ENCODE measurements around the gene DAAM1.

The DAAM1 gene

GRCh38 chr14:59256331-59256730, 67.9 kb downstream of the DAAM1 start:
- H3K4me3 ChIP-seq (ENCODE audit: low read depth, low read length) = no peak overlapping the region
- no peak for DNase-seq (ENCODE audit: low read depth)
- TF ChIP-seq CTCF (conservative IDR thresholded peaks at IDR 0.05; ENCODE audit: low read depth, low read length) = no peak

GRCh38 chr14:59261334-59261733, 72.9 kb downstream of the DAAM1 start:
- no peak for DNase-seq (ENCODE audit: low read depth)
- H3K4me3 ChIP-seq (ENCODE audit: low read depth, low read length) = no peak overlapping the region
- no peak for TF ChIP-seq CTCF (conservative IDR thresholded peaks at IDR 0.05; ENCODE audit: low read depth, low read length)

- peak; percentile 44 for TF ChIP-seq CTCF (conservative IDR thresholded peaks at IDR 0.05; ENCODE audit: low read depth, low read length)
- H3K4me3 ChIP-seq (ENCODE audit: low read depth, low read length) = no peak overlapping the region
- DNase-seq (ENCODE audit: low read depth) = no peak
Measured at GRCh38 chr14:59262717-59263454, 74.4 kb downstream of the DAAM1 start.

GRCh38 chr14:59265808-59266207, 77.3 kb downstream of the DAAM1 start:
- DNase-seq (ENCODE audit: low read depth) = no peak
- H3K4me3 ChIP-seq (ENCODE audit: low read depth, low read length) = no peak overlapping the region
- no peak for TF ChIP-seq CTCF (conservative IDR thresholded peaks at IDR 0.05; ENCODE audit: low read depth, low read length)

DNA sequence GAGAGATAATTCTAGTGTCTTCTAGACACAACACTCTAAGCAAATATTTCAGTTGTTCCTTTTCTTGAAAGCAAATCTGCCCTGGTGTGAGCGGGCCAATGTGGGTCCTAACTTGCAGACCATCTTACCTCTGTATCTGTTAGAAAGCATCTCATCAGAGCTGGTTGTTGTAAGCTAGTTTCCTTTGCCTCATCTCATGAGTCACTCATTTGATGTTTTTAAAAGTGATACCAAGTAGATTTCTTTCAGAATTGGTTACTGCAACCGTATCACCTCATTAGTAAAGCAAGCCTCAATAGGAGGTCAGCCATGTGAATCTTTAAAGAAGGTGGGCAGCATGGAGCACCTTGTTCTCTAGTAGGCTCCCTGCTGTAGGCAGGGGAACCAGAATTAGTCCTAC, 78.6 kb downstream of the DAAM1 start:
- no peak overlapping the region for H3K4me3 ChIP-seq (ENCODE audit: low read depth, low read length)
- no peak for TF ChIP-seq CTCF (conservative IDR thresholded peaks at IDR 0.05; ENCODE audit: low read depth, low read length)
- no peak for DNase-seq (ENCODE audit: low read depth)

GRCh38 chr14:59268011-59268410, 79.5 kb downstream of the DAAM1 start:
- no peak overlapping the region for H3K4me3 ChIP-seq (ENCODE audit: low read depth, low read length)
- no peak for TF ChIP-seq CTCF (conservative IDR thresholded peaks at IDR 0.05; ENCODE audit: low read depth, low read length)
- DNase-seq (ENCODE audit: low read depth) = no peak

- no peak overlapping the region for H3K4me3 ChIP-seq (ENCODE audit: low read depth, low read length)
- no peak for TF ChIP-seq CTCF (conservative IDR thresholded peaks at IDR 0.05; ENCODE audit: low read depth, low read length)
- DNase-seq (ENCODE audit: low read depth) = no peak
Measured at GRCh38 chr14:59268858-59269257, 80.4 kb downstream of the DAAM1 start.

All from choroid plexus epithelial cell (primary cell).